K562 (cell line): ENCODE data around the gene ZCCHC8. TPM values are rescaled to one million over a fixed set of nuclear protein-coding genes. Genes with fewer than 3 reads are reported as not detected.

Experiments
- BCL6 ChIP-seq: fragments of 250-450 bp; sonication (Bioruptor Pico); IDR thresholded peaks from 2 replicates; pipeline ENCODE4 v1.4.0; 2020
- CBFA2T2 ChIP-seq: fragments of 450-650 bp; conservative IDR thresholded peaks from 2 replicates; pipeline ENCODE4 v1.6.1; 2017; ENCODE audit warnings: mild to moderate bottlenecking
- CHD1 ChIP-seq: fragments of 200-600 bp; sonication (generic); IDR thresholded peaks from one replicate; pipeline ENCODE4 v1.6.1; 2012; ENCODE audit warnings: mild to moderate bottlenecking, moderate library complexity, low read length, inconsistent platforms
- CREB1 ChIP-seq, 2 experiments: sonication (generic) in 1 of 2; formaldehyde crosslinking in 1 of 2; IDR thresholded peaks; 2 replicates each; pipeline versions ENCODE4 v1.6.1 to v1.8.0; 2012 to 2022; ENCODE audit warnings: inconsistent platforms in 1 of 2, mild to moderate bottlenecking in 1 of 2, missing genetic modification reagents in 1 of 2, moderate library complexity in 1 of 2
- E4F1 ChIP-seq: fragments of 250-450 bp; sonication (Bioruptor Pico); IDR thresholded peaks from 2 replicates; pipeline ENCODE4 v1.5.0; 2021; ENCODE audit warnings: mild to moderate bottlenecking, borderline replicate concordance
- ESRRA ChIP-seq: fragments of 450-650 bp; IDR thresholded peaks from 2 replicates; pipeline ENCODE4 v1.6.1; 2014; ENCODE audit warnings: low read depth, mild to moderate bottlenecking, moderate library complexity, borderline replicate concordance
- EZH2 ChIP-seq: IDR thresholded peaks from 2 replicates; pipeline ENCODE4 v1.6.1; 2012; ENCODE audit warnings: low read depth, mild to moderate bottlenecking, inconsistent platforms, low read length, borderline replicate concordance
- GTF2B ChIP-seq: IDR thresholded peaks from 2 replicates; pipeline ENCODE4 v1.6.1; 2011; ENCODE audit not compliant: insufficient read length; ENCODE audit errors: extremely low read depth
- HMG20A ChIP-seq: fragments of 450-650 bp; formaldehyde crosslinking; conservative IDR thresholded peaks from 2 replicates; pipeline ENCODE4 v1.4.0; 2020; ENCODE audit warnings: mild to moderate bottlenecking, mixed read lengths
- JUN ChIP-seq, 2 experiments: sonication (generic) in 1 of 2; formaldehyde crosslinking in 1 of 2; IDR thresholded peaks; 2 replicates each; pipeline versions ENCODE4 v1.6.1 to v1.8.0; 2012 to 2022; ENCODE audit warnings: borderline replicate concordance in 2 of 2, mild to moderate bottlenecking in 2 of 2, improper control_type of control experiment in 1 of 2, low read depth in 1 of 2, low read length in 1 of 2, missing genetic modification reagents in 1 of 2
- MAFG ChIP-seq: fragments of 450-650 bp; conservative IDR thresholded peaks from 2 replicates; pipeline ENCODE4 v1.6.1; 2016; ENCODE audit warnings: missing genetic modification characterization, missing compliant biosample characterization
- MTF1 ChIP-seq: fragments of 250-450 bp; sonication (Bioruptor Pico); IDR thresholded peaks from 2 replicates; pipeline ENCODE4 v1.9.0; 2021; ENCODE audit warnings: moderate library complexity, mild to moderate bottlenecking, inconsistent platforms, borderline replicate concordance
- NR3C1 ChIP-seq: sonication (generic); formaldehyde crosslinking; IDR thresholded peaks from 2 replicates; pipeline ENCODE4 v1.8.1; 2022; ENCODE audit warnings: missing genetic modification reagents
- SMARCA4 ChIP-seq: fragments of 450-650 bp; IDR thresholded peaks from 2 replicates; pipeline ENCODE4 v1.6.1; 2016
- TAL1 ChIP-seq: fragments of 450-650 bp; IDR thresholded peaks from 2 replicates; pipeline ENCODE4 v1.6.1; 2016; ENCODE audit warnings: mild to moderate bottlenecking
- ZNF224 ChIP-seq: sonication (generic); formaldehyde crosslinking; IDR thresholded peaks from 2 replicates; pipeline ENCODE4 v1.8.0; 2022; ENCODE audit warnings: mild to moderate bottlenecking, missing genetic modification reagents
- ZNF41 ChIP-seq: fragments of 250-450 bp; sonication (Bioruptor Pico); conservative IDR thresholded peaks from 2 replicates; pipeline ENCODE4 v1.4.0; 2020; ENCODE audit warnings: mild to moderate bottlenecking
- polyA plus RNA-seq, 8 experiments: library from polyadenylated mRNA; depleted of rRNA in 4 of 8; stranded (reverse) in 5 of 8; unstranded in 3 of 8; fragments of >200 nt; fragmentation: Nextera tagmentation in 2 of 8; fragmentation: Illumina TruSeq in 1 of 8; extraction: Ambion mirVana in 2 of 8; extraction: Trizol in 1 of 8; gene quantifications; 2 replicates each; pipeline versions ENCODE4 v1.2.1 to v1.2.3, GENCODE V29; 2011 to 2014; ENCODE audit warnings: inconsistent platforms in 1 of 8, missing spikeins in 1 of 8
- total RNA-seq, 7 experiments: library from RNA; depleted of rRNA in 6 of 7; stranded (reverse); fragments of >200 nt in 6 of 7; fragmentation: Illumina TruSeq in 2 of 7; extraction: Trizol in 2 of 7; gene quantifications; 2 replicates each; pipeline versions ENCODE4 v1.2.1 to v1.2.3, GENCODE V29; 2011 to 2021; ENCODE audit warnings: low replicate concordance in 1 of 7
- TF ChIP-seq, protein P1 (sequence below), 2 experiments: fragments of 450-650 bp in 1 of 2; sonication (generic) in 1 of 2; formaldehyde crosslinking in 1 of 2; IDR thresholded peaks in 1 of 2; conservative IDR thresholded peaks in 1 of 2; 2 replicates each; pipeline versions ENCODE4 v1.6.1 to v1.8.1; 2016 to 2023; ENCODE audit warnings: mild to moderate bottlenecking in 2 of 2, moderate library complexity in 2 of 2, inconsistent platforms in 1 of 2, missing genetic modification reagents in 1 of 2
- TF ChIP-seq, protein P2 (sequence below): fragments of 150-350 bp; conservative IDR thresholded peaks from 2 replicates; pipeline ENCODE4 v1.6.1; 2014; ENCODE audit warnings: low read length

The ZCCHC8 gene
- total and polyA plus RNA-seq, 9 of the 15 experiments (the other 6 are each of a cell fraction or from before 2014, with no cell fraction given): 14.8 to 50.9 (median 34.1) TPM

DNA sequence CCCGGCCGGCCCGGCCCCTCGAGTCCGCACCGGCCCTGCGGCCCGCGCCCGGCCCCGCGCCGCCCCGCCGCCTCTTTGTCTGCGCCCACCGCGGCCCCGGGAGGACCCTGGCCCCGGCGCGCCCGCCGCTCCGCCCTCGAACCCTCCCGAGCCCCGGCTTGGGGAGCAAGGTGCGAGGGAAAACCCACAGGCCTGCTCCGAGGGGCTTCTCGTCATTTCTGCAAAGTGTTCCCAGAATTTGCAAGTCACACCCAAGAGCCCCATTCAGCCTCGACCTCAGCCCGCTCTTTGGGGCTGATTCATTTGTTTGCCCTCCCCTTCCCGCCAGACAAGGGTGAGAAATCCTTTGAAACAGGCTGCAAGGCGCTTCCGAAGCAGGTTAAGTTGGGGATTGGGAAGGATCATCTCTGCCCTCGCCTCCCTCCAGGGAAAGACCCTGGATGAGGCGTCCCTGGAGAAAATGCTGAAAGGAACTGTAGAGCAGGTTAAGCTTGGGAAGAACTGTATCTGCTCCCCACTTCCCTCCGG is 77.9 kb downstream of the ZCCHC8 start (continued):
- TF ChIP-seq GTF2B: no peak
- TF ChIP-seq, protein P1, sequence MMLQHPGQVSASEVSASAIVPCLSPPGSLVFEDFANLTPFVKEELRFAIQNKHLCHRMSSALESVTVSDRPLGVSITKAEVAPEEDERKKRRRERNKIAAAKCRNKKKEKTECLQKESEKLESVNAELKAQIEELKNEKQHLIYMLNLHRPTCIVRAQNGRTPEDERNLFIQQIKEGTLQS (IDR thresholded peaks at IDR 0.05): 0 out of 2 replicates have a peak, but pooled peaks have one; percentile 45
- TF ChIP-seq, protein P1 (CRISPR knock-in tag; conservative IDR thresholded peaks at IDR 0.05): 0 out of 2 replicates have a peak, but pooled peaks have one; percentile 60
- TF ChIP-seq E4F1: no peak
- TF ChIP-seq NR3C1 (CRISPR knock-in tag): no peak
- TF ChIP-seq CREB1 (IDR thresholded peaks at IDR 0.05): no peak
- 0 out of 2 replicates have a peak, but pooled peaks have one; percentile 15 for TF ChIP-seq CREB1 (CRISPR knock-in tag; IDR thresholded peaks at IDR 0.05)
- no peak for TF ChIP-seq CHD1
- no peak for TF ChIP-seq CBFA2T2
- TF ChIP-seq ESRRA: no peak
- TF ChIP-seq TAL1: no peak
- no peak for TF ChIP-seq ZNF41
- TF ChIP-seq, protein P2, sequence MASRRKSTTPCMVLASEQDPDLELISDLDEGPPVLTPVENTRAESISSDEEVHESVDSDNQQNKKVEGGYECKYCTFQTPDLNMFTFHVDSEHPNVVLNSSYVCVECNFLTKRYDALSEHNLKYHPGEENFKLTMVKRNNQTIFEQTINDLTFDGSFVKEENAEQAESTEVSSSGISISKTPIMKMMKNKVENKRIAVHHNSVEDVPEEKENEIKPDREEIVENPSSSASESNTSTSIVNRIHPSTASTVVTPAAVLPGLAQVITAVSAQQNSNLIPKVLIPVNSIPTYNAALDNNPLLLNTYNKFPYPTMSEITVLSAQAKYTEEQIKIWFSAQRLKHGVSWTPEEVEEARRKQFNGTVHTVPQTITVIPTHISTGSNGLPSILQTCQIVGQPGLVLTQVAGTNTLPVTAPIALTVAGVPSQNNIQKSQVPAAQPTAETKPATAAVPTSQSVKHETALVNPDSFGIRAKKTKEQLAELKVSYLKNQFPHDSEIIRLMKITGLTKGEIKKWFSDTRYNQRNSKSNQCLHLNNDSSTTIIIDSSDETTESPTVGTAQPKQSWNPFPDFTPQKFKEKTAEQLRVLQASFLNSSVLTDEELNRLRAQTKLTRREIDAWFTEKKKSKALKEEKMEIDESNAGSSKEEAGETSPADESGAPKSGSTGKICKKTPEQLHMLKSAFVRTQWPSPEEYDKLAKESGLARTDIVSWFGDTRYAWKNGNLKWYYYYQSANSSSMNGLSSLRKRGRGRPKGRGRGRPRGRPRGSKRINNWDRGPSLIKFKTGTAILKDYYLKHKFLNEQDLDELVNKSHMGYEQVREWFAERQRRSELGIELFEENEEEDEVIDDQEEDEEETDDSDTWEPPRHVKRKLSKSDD: no peak
- TF ChIP-seq MTF1 (CRISPR knock-in tag): no peak
- TF ChIP-seq SMARCA4: peak; percentile 35; the same call in 1 of the 2 replicates
- TF ChIP-seq ZNF224: no peak
- TF ChIP-seq JUN (IDR thresholded peaks at IDR 0.05; ENCODE audit: borderline replicate concordance, low read depth, low read length): no peak
- TF ChIP-seq JUN (CRISPR knock-in tag; IDR thresholded peaks at IDR 0.05; ENCODE audit: borderline replicate concordance): no peak
- no peak for TF ChIP-seq EZH2
- peak; percentile 81 for TF ChIP-seq MAFG (tag)
- TF ChIP-seq BCL6 (CRISPR knock-in tag): no peak
- TF ChIP-seq HMG20A (CRISPR knock-in tag): no peak
